MV-4-11 (cell line): Measurements from ENCODE around the gene NFE2L3.
"Not testable (repeated sequence)": the region's sequence is repeated elsewhere in the genome, so short reads cannot be mapped to it uniquely, and the experiment has no call there.

Source experiments
- DNase-seq: peaks from one replicate; lab custom pipeline; 2025; lab: John Stamatoyannopoulos, UW

The NFE2L3 gene

GRCh38 chr7:26151953-26152781 is at the start of gene NFE2L3:
TSS of gene NFE2L3 (plus strand) at chr7:26152198. CDS start at chr7:26152499, 301 bp downstream.
- DNase-seq, result peak; percentile 83

GRCh38 chr7:26103596-26103995 is 48.4 kb upstream of the NFE2L3 start:
- DNase-seq, result peak; percentile 90

- DNase-seq, result no peak
Measured at GRCh38 chr7:26105236-26105635, 46.8 kb upstream of the NFE2L3 start.

DNA sequence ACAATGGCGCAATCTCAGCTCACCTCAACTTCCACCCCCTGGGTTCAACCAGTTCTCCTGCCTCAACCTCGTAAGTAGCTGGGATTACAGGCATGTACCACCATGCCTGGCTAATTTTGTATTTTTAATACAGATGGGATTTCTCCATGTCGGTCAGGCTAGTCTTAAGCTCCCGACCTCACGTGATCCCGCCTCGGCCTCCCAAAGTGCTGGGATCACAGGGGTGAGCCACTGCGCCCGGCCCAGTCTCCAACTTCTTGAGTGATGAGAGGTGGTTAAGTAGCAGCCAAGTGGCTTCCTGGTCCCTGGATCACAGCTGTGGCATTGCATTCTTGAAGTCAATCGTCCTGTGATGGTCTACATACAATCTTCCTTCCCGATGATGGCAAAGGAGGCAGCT is 46.1 kb upstream of the NFE2L3 start:
- DNase-seq, result no peak

GRCh38 chr7:26112203-26112740 is 39.7 kb upstream of the NFE2L3 start:
- no peak for DNase-seq

GRCh38 chr7:26115650-26116049 is 36.3 kb upstream of the NFE2L3 start:
- DNase-seq, result no peak

DNA sequence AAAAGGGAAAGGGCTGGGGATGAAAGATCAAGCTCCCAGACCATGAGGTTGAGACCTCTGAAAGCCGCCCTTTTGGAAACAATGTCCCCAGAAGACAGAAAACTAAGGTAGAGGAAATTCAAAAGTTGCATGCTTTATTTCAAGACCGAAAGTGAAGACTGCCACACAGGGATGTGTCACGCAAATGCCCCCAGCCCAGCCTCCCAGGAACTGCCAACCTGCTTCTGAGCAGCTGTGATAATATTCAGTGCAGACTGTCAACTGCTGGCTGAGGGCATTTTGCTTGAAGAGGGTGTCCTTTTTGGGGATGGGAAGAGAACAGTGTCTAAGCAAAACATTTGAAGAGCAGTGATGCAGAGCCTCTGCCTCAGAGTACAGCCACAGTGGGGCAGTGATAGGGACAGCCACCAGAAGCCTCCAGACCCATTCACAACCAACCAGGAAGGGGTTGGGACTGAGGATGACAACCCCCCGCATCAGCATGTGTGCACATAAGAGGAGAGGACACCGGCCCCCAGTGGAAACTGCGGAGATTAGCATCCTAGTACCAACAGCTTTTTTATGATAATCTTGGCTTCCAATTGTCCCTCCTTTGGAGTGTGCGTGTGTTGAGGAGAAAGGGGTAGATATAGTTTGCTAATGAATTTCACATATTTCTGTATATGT is 34.7 kb upstream of the NFE2L3 start:
- DNase-seq, result no peak

DNA sequence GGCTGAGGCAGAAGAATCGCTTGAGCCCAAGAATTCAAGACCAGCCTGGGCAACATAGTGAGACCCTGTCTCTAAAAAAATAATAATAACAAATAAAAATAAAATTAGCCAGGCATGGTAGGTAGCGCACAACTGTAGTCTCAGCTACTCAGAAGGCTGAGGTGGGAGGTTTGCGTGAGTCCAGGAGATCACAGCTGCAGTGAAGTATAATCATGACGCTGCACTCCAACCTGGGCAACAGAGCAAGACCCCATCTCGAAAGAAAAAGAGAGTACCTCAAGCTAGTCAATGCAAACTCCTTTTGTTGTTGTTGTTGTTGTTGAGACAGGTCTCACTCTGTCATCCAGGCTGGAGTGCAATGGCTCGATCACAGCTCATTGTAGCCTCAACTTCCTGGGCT is 34.0 kb upstream of the NFE2L3 start:
- no peak for DNase-seq

GRCh38 chr7:26122745-26123144 is 29.3 kb upstream of the NFE2L3 start:
- DNase-seq, result no peak

DNA sequence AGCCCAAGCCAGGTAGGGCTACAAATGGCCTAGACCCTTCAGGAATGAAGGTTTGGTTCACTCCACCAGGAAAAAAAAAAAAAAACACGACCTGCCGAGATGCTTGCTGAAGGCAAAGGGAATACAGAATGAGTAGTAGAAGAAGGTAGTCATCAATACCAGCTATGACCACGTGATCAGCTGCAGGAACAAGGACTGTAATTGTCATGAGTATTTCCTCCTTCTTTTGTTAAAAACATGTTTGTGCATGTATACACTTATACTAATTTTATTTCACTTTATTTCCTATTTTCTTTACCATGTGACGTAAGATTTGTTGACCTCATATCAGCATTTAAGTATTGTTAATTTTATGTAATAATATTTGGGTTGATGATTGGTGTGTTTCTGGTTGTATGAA is 27.2 kb upstream of the NFE2L3 start:
- DNase-seq, result not testable (repeated sequence)

DNA sequence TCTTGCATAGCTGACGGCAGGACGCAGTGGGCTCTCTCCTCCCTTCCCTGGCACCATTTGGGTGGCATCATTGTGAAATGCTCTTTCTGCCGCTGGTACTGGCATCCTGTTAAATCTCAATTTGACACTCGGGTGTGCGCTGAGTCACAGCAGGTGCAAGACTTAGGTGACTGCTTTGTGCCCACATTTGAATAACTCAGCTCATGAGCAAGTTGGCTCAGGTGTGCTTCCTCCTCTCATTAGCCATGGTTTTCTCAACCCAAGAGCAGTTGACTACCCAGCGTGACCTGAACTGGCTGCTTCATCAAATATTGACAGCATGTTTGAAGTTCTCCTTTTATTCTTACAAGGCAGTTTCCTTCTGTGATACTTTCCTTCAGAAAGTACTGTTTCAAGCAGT is 24.6 kb upstream of the NFE2L3 start:
- DNase-seq, result no peak

GRCh38 chr7:26131056-26131589 is 20.9 kb upstream of the NFE2L3 start:
- no peak for DNase-seq

DNA sequence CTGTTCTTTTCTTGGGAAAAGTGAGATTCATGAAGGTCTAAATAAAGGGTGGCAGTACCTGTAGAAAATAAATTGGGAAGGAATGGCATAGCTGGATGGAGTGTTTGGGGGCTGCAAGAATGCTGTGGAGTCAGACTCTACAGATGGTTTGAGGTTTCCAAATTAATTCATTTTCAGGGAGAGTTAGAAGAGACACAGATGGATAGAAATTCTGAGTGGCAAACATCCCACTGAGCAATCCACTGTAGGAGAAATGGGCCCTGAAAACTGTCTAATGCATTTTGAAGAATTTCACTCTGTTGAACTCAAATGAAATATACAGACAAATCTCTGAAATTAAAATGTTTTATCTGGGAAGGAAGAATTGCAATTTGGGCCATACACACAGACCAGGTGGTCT is 16.9 kb upstream of the NFE2L3 start:
- no peak for DNase-seq

DNA sequence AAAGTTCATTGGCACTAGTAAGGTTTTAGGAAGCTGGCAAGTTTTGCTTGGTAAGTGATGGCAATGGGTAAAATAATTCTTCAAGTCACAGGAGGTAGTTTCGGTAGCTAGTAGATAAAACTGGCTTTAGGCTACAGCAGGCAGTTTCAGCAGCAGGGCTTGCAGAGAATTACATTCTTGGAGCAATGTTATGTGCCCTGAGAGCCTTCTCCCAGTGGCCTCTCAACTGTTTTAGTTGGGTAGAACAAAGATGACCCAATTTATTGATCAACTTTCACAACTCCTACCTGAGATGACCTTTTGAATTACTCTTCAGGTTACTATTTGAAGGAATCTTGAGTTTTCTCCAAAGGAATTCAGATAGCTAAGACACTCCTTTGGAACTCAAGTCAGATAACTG is 16.4 kb upstream of the NFE2L3 start:
- no peak for DNase-seq

- no peak for DNase-seq
Measured at GRCh38 chr7:26136831-26137230, 15.2 kb upstream of the NFE2L3 start.

DNA sequence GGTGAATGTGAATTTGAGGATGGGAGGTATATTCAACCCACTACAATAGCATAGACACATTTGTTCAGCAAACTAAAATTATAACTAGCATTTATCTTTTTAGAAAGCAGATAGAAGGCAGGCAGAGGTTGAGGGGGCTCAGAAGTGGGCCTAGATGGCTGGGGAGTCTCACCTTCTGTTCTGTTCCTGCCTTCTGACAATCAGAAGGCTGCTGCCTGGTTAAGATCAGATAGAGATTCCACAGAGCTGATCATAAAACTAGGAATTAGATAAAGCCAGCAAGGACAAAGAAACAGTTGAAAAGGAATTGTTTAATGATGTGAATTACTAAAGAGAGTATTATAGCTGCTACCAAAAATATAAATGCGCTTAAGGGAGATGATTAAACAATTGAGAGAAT is 11.6 kb upstream of the NFE2L3 start:
- DNase-seq, result no peak

DNA sequence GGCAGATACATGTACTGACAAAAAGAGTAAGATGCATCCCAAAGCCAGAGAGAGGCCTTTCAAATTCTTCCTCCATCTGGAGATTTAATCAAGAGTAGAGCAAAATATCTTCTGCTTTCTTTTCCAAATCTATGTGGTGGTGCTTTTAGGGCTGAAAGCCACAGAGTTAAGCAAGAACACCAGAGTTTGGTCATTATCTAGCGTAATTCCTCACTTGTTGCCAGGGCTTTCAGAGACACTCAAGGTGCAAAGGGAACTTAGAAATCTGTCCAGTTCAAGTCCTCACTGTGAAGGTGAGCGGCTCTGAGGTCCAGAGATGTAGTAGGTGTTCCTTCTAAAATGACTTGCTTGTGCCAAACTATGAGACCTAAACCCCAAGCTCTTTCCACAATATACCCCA is 10.9 kb upstream of the NFE2L3 start:
- DNase-seq, result peak; percentile 79

DNA sequence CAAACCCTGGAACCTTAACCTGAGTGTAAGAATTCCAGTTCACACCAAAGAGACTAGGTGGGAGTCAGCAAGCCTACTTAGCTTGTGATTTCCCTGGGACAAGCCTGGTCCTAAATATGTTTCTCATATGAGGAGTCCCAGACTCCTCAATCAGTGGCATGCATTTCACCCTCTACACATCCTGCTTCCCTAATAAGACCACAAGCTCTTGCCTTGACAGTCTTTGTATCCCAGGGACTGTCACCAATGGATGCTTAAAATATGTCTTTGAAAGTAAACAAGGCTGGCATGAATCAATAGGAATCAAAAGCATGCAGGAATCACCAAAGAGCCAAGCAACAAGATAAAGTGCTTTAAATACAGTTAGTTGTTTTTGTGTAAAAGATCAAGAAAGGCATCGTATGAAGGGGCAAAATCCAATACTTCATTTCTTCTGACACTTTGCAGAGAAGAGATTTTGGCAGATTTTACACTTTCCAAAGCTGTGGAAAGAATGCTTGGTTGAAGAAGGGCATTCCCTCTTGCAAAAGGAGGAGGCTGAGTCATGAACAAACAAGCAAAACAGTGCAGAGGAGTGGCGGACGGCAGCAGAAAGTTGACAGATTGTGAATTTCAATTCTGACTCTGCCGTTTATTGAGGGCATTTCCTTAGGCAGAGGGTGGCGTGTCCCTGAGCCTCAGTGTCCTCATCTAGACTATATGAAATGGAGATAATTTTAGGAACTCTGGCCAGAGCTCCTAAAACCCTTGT is 8.5 kb upstream of the NFE2L3 start:
- no peak for DNase-seq

DNA sequence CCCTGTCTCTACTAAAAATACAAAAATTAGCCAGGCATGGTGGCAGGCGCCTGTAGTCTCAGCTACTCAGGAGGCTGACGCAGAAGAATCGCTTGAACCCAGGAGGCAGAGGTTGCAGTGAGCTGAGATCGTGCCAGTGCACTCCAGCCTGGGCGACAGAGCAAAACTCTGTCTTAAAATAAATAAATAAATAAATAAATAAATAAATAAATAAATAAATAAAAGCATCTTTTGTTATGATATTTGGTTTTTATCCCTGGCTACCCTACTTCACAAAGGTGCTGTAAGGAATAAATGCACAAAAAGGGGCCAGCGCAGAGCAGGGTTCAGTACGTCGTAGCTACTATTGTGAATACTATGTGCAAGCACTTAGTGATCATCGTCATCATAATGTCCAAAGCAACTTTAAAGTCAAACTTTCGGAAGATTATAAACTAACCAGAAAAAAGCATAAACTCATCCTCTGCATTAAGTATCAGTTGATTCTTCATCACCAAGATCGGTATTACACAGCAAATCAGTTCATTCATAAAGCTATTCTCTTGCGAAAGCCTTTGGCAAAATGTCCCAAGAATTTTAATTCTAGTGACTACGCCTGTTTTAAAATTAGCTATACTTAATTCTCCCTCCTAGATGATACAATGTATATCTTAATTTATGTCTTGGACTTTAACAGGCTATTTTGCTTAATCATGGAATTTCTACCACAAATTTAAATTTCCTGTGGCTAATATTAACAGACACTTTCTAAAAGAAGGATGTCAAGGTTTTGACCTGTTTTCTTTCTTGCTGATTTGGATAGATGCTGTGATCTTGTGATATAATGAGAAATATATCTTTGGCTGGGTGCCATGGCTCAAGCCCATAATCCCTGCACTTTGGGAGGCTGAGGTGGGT is 7.6 kb upstream of the NFE2L3 start:
- DNase-seq, result no peak

- no peak for DNase-seq
Measured at GRCh38 chr7:26145238-26145637, 6.8 kb upstream of the NFE2L3 start.

- DNase-seq, result no peak
Measured at GRCh38 chr7:26147030-26147429, 5.0 kb upstream of the NFE2L3 start.
